Stimulated activated CD4-positive, alpha-beta T cell treated with anti-CD3 and anti-CD28 coated beads, Interleukin-1b, Interleukin-23, amount 100 ng/mL, for 4 hours (primary cell): ENCODE results near the gene NR2C2AP.
"Not testable (repeated sequence)": the region's sequence is repeated elsewhere in the genome, so short reads cannot be mapped to it uniquely, and the experiment has no call there.

Experiments used
- DNase-seq, 2 donors: peaks; one replicate each; pipeline ENCODE4 v3.0.0-alpha.2; 2020; ENCODE audit warnings: low read depth in 2 of 2

Gene NR2C2AP

DNA sequence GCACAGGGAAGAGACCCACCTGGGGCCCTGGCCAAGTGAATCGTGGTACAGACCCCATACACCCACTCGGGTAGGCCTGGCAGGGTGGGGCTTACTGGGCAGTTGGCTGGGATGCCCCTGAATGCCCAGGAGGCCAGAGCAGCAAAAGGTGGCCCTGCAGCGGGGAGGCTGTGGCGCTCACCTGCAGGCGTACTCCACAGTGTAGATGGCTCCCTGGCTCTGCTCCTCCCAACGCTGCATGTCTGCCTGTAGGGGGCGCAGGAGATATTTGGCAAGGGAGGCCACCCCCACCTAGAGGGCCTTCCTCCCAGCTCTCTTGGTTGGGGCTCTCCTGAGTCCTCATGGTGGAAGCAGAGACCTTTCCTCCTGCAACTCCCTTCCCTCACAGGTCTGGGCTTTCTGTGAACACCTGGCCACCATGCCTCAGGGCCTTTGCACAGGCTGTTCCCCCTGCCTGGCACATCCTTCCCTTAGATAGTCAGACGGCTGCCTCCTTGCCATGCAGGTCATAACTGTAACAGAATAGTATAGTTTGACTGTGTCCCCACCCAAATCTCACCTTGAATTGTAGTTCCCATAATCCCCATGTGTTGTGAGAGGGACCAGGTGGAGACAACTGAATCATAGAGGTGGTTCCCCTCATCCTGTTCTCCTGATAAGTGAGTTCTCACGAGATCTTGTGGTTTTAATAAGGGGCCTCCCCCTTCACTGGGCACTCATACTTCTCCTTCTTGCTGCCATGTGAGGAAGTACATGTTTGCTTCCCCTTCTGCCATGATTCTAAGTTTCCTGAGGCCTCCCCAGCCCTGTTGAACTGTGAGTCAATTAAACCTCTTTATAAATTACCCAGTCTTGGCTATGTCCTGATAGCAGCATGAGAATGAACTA, 17.1 kb downstream of the NR2C2AP start:
- peak; percentile 37 to 57 for DNase-seq

DNA sequence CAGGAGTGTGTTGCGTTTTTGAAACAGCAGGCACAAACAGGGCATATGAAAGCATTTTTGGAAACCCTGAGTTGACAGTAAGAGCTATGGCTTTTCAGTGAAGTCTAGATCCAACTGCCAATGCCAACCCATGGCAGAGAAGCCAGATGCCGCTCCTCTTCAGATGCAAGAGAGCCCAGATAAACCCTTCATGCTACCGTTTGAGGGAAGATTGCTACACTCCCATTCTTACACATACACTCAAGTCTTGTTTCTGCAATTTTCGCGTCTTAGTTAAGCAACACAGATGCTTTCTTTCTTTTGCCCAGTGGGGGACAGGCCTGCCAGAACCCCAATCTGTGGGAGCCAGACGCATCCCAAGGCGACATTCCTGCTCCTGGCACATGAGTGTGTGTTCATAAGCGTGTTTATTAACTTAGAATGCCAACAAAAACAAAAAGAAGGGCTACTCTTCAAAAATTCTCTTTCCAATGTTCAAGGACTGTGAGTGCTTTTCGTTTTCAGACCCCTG, 21.7 kb downstream of the NR2C2AP start:
- DNase-seq: no peak

GRCh38 chr19:19179548-19180441, 23.4 kb downstream of the NR2C2AP start:
- no peak for DNase-seq

- DNase-seq: no peak
Measured at GRCh38 chr19:19176950-19177349, 26.3 kb downstream of the NR2C2AP start.

DNA sequence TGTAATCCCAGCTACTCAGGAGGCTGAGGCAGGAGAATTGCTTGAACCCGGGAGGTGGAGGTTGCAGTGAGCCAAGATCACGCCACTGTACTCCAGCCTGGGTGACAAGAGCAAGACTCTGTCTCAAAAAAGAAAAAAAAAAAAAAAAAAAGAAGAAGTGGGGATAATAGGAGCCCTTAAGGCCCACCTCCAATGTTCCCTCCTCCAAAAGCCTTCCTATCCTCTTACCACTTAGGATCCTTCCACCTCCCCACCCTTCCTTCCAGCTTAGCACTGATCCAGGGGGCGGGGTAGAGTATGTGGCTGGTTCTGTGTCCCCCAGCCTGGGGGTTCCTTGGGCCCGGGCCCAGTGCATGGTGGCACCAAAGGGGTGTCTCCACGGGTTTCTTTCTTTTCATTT, 30.0 kb downstream of the NR2C2AP start:
- DNase-seq: not testable (repeated sequence)

DNA sequence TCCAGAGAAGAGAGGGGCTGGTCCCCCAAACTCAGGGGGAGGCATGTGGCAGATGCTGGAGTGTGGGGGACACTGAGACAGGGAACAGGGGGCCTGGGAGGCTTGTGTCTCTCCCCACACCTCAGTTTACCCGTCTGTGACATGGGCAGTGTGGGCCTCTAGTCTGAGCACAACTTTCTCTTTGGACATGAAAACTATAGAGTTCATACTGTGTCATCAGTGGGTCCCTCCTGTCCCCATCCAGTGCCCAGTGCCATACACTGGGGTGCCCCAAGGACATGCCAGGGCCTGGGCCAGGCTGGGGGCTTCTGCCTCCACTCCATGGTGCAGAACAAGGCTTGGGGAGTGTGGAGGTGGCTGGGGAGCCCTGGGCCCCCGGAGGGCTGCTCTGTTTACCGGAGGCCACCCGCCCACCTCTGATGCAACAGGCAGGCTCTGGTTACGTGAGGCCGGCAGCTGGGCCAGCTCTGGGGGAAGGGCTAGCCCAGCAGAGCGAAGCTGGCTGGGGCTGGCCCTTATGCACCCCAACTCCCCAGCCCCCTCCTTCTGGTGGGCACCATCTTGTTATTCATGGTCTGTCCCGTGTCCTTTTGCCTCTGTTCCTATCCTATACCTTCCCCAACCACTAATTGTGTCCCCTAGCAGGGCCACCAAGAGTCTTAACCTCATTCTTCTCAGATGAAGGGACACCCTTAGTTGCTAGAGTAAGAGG, 31.2 kb downstream of the NR2C2AP start:
- DNase-seq: no peak

- no peak for DNase-seq
Measured at GRCh38 chr19:19170873-19171672, 32.1 kb downstream of the NR2C2AP start.

DNA sequence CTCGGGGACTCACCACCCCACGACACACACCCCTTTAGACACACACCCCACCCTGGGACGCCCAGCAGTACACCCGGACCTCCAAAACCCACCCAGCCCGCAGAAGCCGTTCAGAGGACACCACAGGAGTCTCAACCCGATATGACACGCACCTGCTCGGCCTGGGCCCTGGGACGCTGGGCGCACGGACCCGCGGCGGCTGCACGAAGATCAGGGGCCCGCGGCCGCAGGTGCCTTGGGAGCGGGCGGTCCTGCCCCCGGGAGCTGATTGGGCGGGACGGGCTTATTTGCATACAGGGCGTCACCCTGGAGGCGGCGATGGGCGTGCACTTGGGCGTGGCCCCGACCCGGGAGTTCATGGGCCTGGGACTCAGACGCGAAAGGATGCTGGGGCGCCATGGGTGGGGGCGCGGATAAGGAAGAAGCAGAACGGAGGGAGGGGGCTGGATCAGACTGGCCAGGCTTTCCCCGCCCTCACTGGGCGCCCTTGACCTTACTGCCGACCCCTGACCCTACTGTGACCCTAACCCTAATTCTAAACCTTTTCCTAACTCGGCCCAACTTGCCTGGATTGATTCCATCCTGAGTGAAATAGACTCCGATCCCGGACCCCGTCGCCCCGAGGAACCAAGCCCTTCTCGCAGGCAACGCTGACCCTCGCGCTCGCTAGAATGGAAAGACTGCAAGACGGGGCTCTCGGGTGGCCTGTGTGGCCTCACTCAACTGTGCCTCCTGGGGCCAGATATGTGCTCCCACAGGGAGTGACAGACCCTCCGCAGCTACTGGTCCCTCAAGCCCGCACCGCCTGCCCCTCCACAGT, 33.0 kb downstream of the NR2C2AP start, which contains the start of gene MEF2B:
MEF2B (minus strand) TSS at position 211 of the 820 bp plus-strand sequence. CDS start 19,528 bp downstream, outside the sequence.
- DNase-seq: peak; percentile 63 to 73

- no peak for DNase-seq
Measured at GRCh38 chr19:19169236-19170052, 33.8 kb downstream of the NR2C2AP start.

DNA sequence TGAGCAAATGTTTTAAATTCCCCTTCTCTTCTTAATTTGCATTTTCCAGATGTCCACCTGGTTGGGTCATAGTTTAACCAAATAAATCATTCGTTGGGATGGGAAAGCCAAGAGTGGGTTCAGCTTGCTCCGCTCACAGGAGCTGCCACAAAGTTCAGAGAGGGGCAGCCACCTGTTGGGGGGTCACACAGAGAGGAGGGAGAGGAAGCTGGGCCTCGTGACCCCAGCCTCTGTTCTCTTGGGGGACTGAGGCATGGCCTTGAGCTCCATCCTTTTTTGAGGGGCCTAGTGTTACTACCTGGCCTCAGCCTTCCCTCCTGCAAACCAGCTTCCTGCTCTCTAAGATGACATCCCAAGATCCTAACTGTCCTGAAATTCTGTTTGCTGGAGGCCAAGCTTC, 35.6 kb downstream of the NR2C2AP start:
- DNase-seq: no peak

GRCh38 chr19:19165396-19165795, 37.8 kb downstream of the NR2C2AP start:
- DNase-seq: no peak

DNA sequence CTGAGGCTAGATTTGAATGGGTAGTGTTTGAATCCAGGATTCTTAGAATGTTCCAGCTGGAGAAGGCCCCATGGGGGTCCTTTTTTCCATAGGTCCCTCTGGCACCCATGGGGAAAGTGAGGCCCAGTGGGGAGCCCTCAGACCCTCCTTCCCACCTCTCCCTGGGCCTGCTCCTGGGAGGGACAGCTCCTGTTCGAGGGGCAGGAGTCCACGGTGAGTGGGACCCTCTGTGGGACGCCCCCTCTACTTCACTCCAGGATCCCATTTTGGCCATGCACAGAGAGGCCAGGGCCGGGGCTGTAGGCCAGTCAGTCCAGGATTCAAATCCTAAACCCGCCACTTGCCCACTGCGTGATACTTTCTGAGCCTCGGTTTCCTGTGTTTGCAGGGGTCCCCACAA, 40.7 kb downstream of the NR2C2AP start:
- DNase-seq: no peak

DNA sequence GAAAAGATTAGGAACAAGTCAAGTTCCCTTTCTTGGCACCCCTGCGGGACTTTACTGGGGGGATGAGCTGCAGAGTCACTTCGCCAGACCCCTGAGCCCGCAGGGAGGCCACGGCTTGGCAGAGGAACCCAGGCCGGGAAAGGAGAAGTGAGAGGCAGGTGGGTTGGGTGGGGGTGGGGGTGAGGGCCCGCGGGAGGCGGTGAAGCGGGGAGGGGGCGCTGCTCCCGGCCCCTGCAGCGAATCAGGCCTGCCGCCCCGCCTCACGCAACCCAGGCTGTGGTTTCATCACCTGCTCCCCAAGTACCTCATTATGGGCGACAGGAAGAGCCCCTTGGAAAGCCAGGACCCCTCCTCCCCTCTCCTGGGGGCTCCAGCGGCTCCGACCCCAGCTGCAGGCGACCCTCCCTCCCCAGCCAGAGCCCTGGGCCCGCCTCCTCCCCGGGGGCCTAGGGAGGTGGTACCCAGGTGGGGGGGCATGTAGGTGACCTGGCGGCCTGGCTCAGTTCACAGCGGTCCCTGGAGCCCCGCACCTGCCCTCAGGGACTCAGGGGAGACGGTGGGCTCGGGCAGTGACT, 42.7 kb downstream of the NR2C2AP start:
- no peak for DNase-seq

- DNase-seq: no peak
Measured at GRCh38 chr19:19159534-19159933, 43.7 kb downstream of the NR2C2AP start.

DNA sequence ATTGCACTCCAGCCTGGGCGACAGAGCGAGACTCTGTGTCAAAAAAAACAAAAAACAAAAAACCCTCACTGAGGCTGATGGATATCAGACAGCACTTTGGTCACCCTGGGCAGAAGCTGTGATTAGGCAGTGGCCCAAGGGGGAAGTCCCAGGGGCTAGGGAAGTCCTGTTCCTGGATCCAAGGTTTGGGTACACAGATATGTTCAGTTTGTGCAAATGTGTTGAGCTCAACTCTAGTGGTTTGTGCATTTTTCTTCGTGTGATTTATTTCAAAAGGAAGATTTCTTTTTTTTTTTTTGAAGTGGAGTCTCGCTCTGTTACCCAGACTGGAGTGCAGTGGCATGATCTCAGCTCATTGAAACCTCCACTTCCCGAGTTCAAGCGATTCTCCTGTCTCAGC, 45.4 kb downstream of the NR2C2AP start:
- no peak for DNase-seq

DNA sequence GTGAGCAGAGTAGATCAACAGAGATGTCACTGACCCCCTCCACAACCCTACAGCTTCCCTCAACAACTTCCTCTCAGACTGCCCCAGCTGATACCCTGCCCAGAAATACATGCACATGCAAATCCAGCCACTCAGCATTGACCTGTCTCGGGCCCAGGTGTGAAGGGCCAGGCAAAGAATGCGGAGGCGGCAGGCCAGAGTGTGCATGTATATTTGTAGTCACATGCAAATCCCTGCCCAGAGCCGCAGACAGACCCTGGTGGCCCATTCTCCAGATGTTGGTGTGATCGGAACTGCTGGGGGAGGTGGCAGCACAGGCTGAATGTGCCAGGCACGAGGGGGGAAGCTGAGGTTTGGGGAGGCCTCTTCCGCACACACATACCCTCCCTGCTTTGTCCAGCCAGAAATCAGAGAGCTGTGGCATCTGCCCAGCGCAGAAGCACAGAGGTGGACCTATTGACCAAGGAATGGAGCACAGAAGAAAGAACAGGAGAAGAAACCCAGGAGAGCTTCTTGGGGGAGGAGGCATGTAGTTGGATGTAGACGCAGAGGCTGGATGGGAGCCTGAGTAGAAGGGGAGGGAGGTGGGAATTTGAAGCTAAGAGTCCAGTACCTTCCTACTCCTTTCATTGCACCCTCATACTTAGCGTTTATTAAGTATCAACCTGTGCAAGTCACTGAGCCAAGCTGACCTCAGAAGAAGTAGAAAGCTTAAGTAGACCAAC, 47.6 kb downstream of the NR2C2AP start:
- no peak for DNase-seq

DNA sequence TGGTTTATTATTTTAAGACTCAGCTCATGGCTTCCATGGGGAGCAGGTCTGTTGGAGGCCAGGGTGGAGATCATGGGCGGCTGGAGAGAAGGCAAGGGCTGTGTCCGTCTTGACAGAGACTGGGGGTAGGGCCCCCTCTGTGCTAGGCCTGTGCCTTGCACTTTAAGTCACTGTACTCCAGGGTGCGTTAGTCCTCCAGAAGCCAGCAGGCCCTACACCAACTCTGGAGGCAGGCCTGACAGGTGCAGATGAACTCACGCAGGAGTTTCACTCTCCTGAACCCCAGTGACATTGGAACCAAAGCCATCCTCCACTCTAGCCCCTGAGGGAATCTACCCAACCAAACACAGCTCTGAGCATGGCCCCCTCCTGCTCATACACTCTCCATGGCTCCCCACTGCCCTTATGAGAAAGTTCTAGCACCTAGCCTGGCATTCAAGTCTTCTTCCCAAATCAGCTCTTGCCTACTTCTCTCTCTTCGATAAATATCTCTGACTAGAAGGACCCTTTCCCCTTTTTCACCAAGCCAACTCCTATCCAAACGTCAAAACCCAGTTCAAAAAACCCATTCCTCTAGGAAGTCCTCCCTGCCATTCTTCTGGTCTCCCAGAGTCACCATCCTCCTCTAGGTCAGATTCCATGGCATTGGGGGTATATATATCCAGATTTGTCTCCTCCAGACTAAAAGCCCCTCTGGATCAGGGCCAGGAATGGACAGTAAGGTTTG, 48.3 kb downstream of the NR2C2AP start:
- DNase-seq: no peak
